Chondrocyte (in vitro differentiated cells): Measurements from ENCODE around the gene CYLD. TPM values are rescaled to one million over a fixed set of nuclear protein-coding genes. Genes with fewer than 3 reads are reported as not detected.

Source experiments
- DNase-seq: peaks from one replicate; pipeline ENCODE4 v3.0.0; 2021; ENCODE audit warnings: mixed read lengths, low spot score
- H3K27ac Mint-ChIP-seq: one replicate; pipeline ENCODE4 v1.8.0; 2021; ENCODE audit warnings: mild to moderate bottlenecking, moderate library complexity, mixed read lengths; ENCODE audit not compliant: unreplicated experiment
- H3K27me3 Mint-ChIP-seq: 2 replicates; pipeline ENCODE4 v1.8.0; 2021; ENCODE audit warnings: low read depth, mixed read lengths
- H3K36me3 Mint-ChIP-seq: 2 replicates; pipeline ENCODE4 v1.8.0; 2021; ENCODE audit warnings: low read depth, mixed read lengths
- H3K4me1 Mint-ChIP-seq: 2 replicates; pipeline ENCODE4 v1.8.0; 2021; ENCODE audit warnings: low read depth, mild to moderate bottlenecking, mixed read lengths
- H3K4me3 Mint-ChIP-seq: one replicate; pipeline ENCODE4 v1.8.0; 2021; ENCODE audit warnings: mild to moderate bottlenecking, moderate library complexity, mixed read lengths; ENCODE audit not compliant: unreplicated experiment
- H3K9me3 Mint-ChIP-seq: 2 replicates; pipeline ENCODE4 v1.8.0; 2021; ENCODE audit warnings: low read depth, mixed read lengths
- CTCF ChIP-seq: fragments of 200-600 bp; sonication (generic); IDR thresholded peaks from 2 replicates; pipeline ENCODE4 v1.5.0; 2021; ENCODE audit warnings: antibody characterized with exemption, mild to moderate bottlenecking, moderate library complexity
- long read RNA-seq: library from polyadenylated mRNA; stranded (forward); transcript quantifications from one replicate; pipeline ENCODE4 v2.0.0, GENCODE V29; 2021
- total RNA-seq: library from RNA; stranded (reverse); gene quantifications from 3 replicates; pipeline ENCODE4 v1.2.1, GENCODE V29; 2021

The CYLD gene
- 30.3 to 35.8 TPM (median 33.4 TPM) in 3 replicates for total RNA-seq
- long read RNA-seq, transcript CYLD-202 (18 exons, 3,536 nt): minor isoform, 9 of 77 reads
- long read RNA-seq, transcript CYLD-214 (18 exons, 3,513 nt): major isoform, 28 of 77 reads
- long read RNA-seq, partial matches to known transcripts: 8 of 77 reads
- long read RNA-seq, other reads (novel, unspliced or antisense): 32 of 77 reads

- Mint-ChIP-seq H3K4me3 (peak within 1 kb of the TSS; percentile 80), H3K9me3 (no peaks in the 10 kb centered on the region), H3K27me3 (peaks cover 10% of the 10 kb centered on the region), H3K27ac (peak within 1 kb of the TSS; percentile 89), H3K4me1 (peaks cover 32% of the 10 kb centered on the region), H3K36me3 (peaks cover 3% of the 10 kb centered on the region)
- TF ChIP-seq CTCF: no peak
- DNase-seq: peak; percentile 100
Observed at GRCh38 chr16:50741781-50742575, at the start of gene CYLD. Gene CYLD (plus strand): TSS chr16:50742086. CDS start chr16:50749699, 7,613 bp downstream.

GRCh38 chr16:50692644-50692998 is 49.3 kb upstream of the CYLD start:
- Mint-ChIP-seq H3K27me3 (peaks cover 10% of the 10 kb centered on the region), H3K27ac (no peak overlapping the region), H3K4me3 (peak overlapping the region; percentile 27), H3K4me1 (peaks cover 23% of the 10 kb centered on the region), H3K36me3 (no peaks in the 10 kb centered on the region), H3K9me3 (no peaks in the 10 kb centered on the region)
- TF ChIP-seq CTCF: no peak
- DNase-seq: no peak

GRCh38 chr16:50692999-50693781 is 48.7 kb upstream of the CYLD start, which contains the start of gene NOD2:
Gene NOD2 (plus strand): TSS chr16:50693606. CDS start chr16:50699496, 5,890 bp downstream.
- peak within 1 kb of the TSS; percentile 50 for H3K4me3 Mint-ChIP-seq
- no peaks in the 10 kb centered on the region for H3K9me3 Mint-ChIP-seq
- peaks cover 23% of the 10 kb centered on the region for H3K4me1 Mint-ChIP-seq
- no peak within 1 kb of the TSS for H3K27ac Mint-ChIP-seq
- TF ChIP-seq CTCF: no peak
- peaks cover 10% of the 10 kb centered on the region for H3K27me3 Mint-ChIP-seq
- no peak for DNase-seq
- H3K36me3 Mint-ChIP-seq: no peaks in the 10 kb centered on the region

- TF ChIP-seq CTCF: no peak
- Mint-ChIP-seq H3K4me1 (peaks cover 26% of the 10 kb centered on the region), H3K4me3 (peak overlapping the region; percentile 50), H3K36me3 (no peaks in the 10 kb centered on the region), H3K27ac (no peak overlapping the region), H3K27me3 (peaks cover 10% of the 10 kb centered on the region), H3K9me3 (no peaks in the 10 kb centered on the region)
- no peak for DNase-seq
Observed at GRCh38 chr16:50694206-50694605, 47.7 kb upstream of the CYLD start.
